GM19193 (cell line): ENCODE results near the gene MFSD8.

Experiments used
- POLR2A ChIP-seq: IDR thresholded peaks from 4 replicates; pipeline ENCODE4 v1.6.1; 2011; ENCODE audit not compliant: insufficient read depth, insufficient read length; ENCODE audit errors: extremely low read depth

MFSD8 gene

GRCh38 chr4:127868196-127868595 lies 96.8 kb downstream of the MFSD8 start:
- TF ChIP-seq POLR2A = no peak
